GM23248 (cell line): ENCODE data around the gene ANKRD16.

Experiments used
- EZH2 ChIP-seq: fragments of 200-600 bp; sonication (generic); IDR thresholded peaks from 2 replicates; pipeline ENCODE4 v1.6.1; 2018; ENCODE audit warnings: antibody characterized with exemption, mild to moderate bottlenecking; ENCODE audit not compliant: insufficient read depth, poor library complexity, severe bottlenecking
- EZH2phosphoT487 ChIP-seq: fragments of 200-600 bp; sonication (generic); IDR thresholded peaks from 2 replicates; pipeline ENCODE4 v1.6.1; 2018; ENCODE audit warnings: antibody characterized with exemption, moderate library complexity, mild to moderate bottlenecking, low read depth; ENCODE audit not compliant: insufficient read depth

GRCh38 chr10:5918763-5919162, 29.1 kb upstream of the ANKRD16 start:
- TF ChIP-seq EZH2phosphoT487 (no peak), EZH2 (no peak)
